ENCODE measurements around the gene MACROD1.
"Not testable (repeated sequence)": the region's sequence is repeated elsewhere in the genome, so short reads cannot be mapped to it uniquely, and the experiment has no call there.

Gene MACROD1

GRCh38 chr11:64186492-64187165 lies 20.7 kb upstream of the MACROD1 start:
- H3K27ac ChIP-seq: no peak overlapping the region
- no peak for DNase-seq (ENCODE audit: low read depth, low spot score)

GRCh38 chr11:64185693-64186491 lies 20.0 kb upstream of the MACROD1 start, which contains the start of gene STIP1:
STIP1 (plus strand) TSS chr11:64186171; CDS start chr11:64186262, 91 bp downstream.
- peak; percentile 100 for DNase-seq (ENCODE audit: low read depth, low spot score)
- H3K27ac ChIP-seq: peak within 1 kb of the TSS; percentile 86

GRCh38 chr11:64185175-64185692 lies 19.3 kb upstream of the MACROD1 start:
- peak overlapping the region; percentile 86 for H3K27ac ChIP-seq
- DNase-seq (ENCODE audit: low read depth, low spot score): no peak

GRCh38 chr11:64183890-64184289 lies 18.0 kb upstream of the MACROD1 start:
- DNase-seq (ENCODE audit: low read depth, low spot score): no peak
- no peak overlapping the region for H3K27ac ChIP-seq

GRCh38 chr11:64181506-64182411 lies 15.8 kb upstream of the MACROD1 start:
- peak; percentile 66 for DNase-seq (ENCODE audit: low read depth, low spot score)
- peak overlapping the region; percentile 50 for H3K27ac ChIP-seq

GRCh38 chr11:64180891-64181290 lies 15.0 kb upstream of the MACROD1 start:
- H3K27ac ChIP-seq: no peak overlapping the region
- DNase-seq (ENCODE audit: low read depth, low spot score): no peak

- no peak overlapping the region for H3K27ac ChIP-seq
- no peak for DNase-seq (ENCODE audit: low read depth, low spot score)
Measured at GRCh38 chr11:64178951-64179639, 13.2 kb upstream of the MACROD1 start.

GRCh38 chr11:64178203-64178602 lies 12.3 kb upstream of the MACROD1 start:
- DNase-seq (ENCODE audit: low read depth, low spot score): no peak
- no peak overlapping the region for H3K27ac ChIP-seq

- no peak for DNase-seq (ENCODE audit: low read depth, low spot score)
- no peak overlapping the region for H3K27ac ChIP-seq
Measured at GRCh38 chr11:64176751-64177150, 10.8 kb upstream of the MACROD1 start.

GRCh38 chr11:64173616-64174355 lies 7.9 kb upstream of the MACROD1 start:
- no peak for DNase-seq (ENCODE audit: low read depth, low spot score)
- H3K27ac ChIP-seq: no peak overlapping the region

- no peak for DNase-seq (ENCODE audit: low read depth, low spot score)
- H3K27ac ChIP-seq: no peak overlapping the region
Measured at GRCh38 chr11:64170419-64170818, 4.5 kb upstream of the MACROD1 start.

- H3K27ac ChIP-seq: no peak overlapping the region
- no peak for DNase-seq (ENCODE audit: low read depth, low spot score)
Measured at GRCh38 chr11:64165481-64165841, 452 bp downstream of the MACROD1 start.

GRCh38 chr11:64164392-64165312 lies 1.3 kb downstream of the MACROD1 start:
- no peak for DNase-seq (ENCODE audit: low read depth, low spot score)
- H3K27ac ChIP-seq: no peak overlapping the region

GRCh38 chr11:64163951-64164350 lies 2.0 kb downstream of the MACROD1 start:
- no peak for DNase-seq (ENCODE audit: low read depth, low spot score)
- no peak overlapping the region for H3K27ac ChIP-seq

GRCh38 chr11:64162769-64163168 lies 3.1 kb downstream of the MACROD1 start:
- DNase-seq (ENCODE audit: low read depth, low spot score); H3K27ac ChIP-seq: not testable (repeated sequence)

- no peak for DNase-seq (ENCODE audit: low read depth, low spot score)
- H3K27ac ChIP-seq: no peak overlapping the region
Measured at GRCh38 chr11:64161037-64161436, 4.9 kb downstream of the MACROD1 start.

- no peak for DNase-seq (ENCODE audit: low read depth, low spot score)
- H3K27ac ChIP-seq: no peak overlapping the region
Measured at GRCh38 chr11:64157631-64158394, 8.1 kb downstream of the MACROD1 start.
